ENCODE measurements around the gene NET1. TPM values are rescaled to one million over a fixed set of nuclear protein-coding genes. Genes with fewer than 3 reads are reported as not detected.

NET1 gene
- polyA plus RNA-seq, 2 of the 4 experiments (the other 2 are of a cell fraction), result 42.9 to 132 TPM

DNA sequence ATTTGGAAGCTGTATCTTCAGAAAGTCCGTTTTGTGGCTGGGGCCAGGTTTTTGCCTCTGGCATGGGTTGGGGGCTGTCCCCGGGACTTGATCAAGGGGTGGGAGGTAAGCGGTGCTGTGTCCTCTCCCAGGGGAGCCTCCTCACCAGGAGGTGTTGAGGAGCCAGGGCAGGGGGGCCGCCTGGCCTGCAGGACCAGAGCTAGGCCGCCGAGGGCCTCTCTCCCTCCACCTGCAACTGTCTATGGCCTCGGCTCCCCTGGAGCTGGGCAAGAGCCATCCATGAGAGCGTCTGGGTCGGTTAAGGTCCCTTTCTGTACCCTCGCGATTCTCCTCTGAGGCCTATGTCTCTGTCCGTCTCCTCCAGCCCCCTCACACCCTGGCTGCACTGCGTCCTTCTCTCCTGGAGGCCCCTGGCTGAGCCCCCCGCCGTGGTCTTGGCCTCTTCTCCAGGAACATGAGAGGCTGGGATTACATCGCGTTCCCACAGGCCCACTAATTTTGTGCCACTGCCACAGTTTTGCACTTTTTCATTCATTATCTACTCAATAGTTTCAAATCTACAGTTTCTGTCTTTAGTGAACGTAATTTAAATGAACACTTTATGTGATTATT lies 66.4 kb downstream of the NET1 start:
- 86% methylated on average over 18 of the region's 18 CpGs for WGBS (ENCODE audit: missing lambda C conversion rate)
- no peak overlapping the region for H3K27ac ChIP-seq
- POLR2A ChIA-PET, result no interaction called here
- DNase-seq (ENCODE audit: low read depth in 1 of 2, low spot score in 1 of 2) (no peak), ATAC-seq (no peak), FAIRE-seq (no peak)
- no peak overlapping the region for H3K4me2 ChIP-seq
- H3K4me3 ChIP-seq, result no peak overlapping the region
- CTCF ChIA-PET, result interaction anchor here (0.9 to 1.8 kb wide), 2 partner anchors 27 to 144 kb away, joined by 4 to 8 read pairs; no protein-coding TSS in a partner anchor
- TF ChIP-seq FOSB (CRISPR knock-in tag; IDR thresholded peaks at IDR 0.05) (no peak), MAZ (IDR thresholded peaks at IDR 0.05; ENCODE audit: borderline replicate concordance, low read depth, low read length) (no peak), POLR2AphosphoS2 (conservative IDR thresholded peaks at IDR 0.05; ENCODE audit: low read length) (no peak), BCL3 (IDR thresholded peaks at IDR 0.05) (no peak), ESRRA (IDR thresholded peaks at IDR 0.05; ENCODE audit: borderline replicate concordance, low read length) (no peak), FOSL2 (IDR thresholded peaks at IDR 0.05) (no peak), FOSL2 (CRISPR knock-in tag; IDR thresholded peaks at IDR 0.05) (no peak), RARB (CRISPR knock-in tag; IDR thresholded peaks at IDR 0.05) (no peak), ZFP36 (IDR thresholded peaks at IDR 0.05; ENCODE audit: borderline replicate concordance, partially characterized antibody) (no peak), RNF2 (IDR thresholded peaks at IDR 0.05; ENCODE audit: borderline replicate concordance, low read depth) (no peak), POLR2A (IDR thresholded peaks at IDR 0.05; ENCODE audit: low read length) (no peak), RCOR1 (IDR thresholded peaks at IDR 0.05; ENCODE audit: low read depth, low read length) (no peak), RAD21 (conservative IDR thresholded peaks at IDR 0.05 in 1 of 2, IDR thresholded peaks at IDR 0.05 in 1 of 2) (no peak), HOXB5 (CRISPR knock-in tag; IDR thresholded peaks at IDR 0.05) (no peak), EP300 (IDR thresholded peaks at IDR 0.05) (no peak), CEBPB (IDR thresholded peaks at IDR 0.05) (no peak), CBX8 (IDR thresholded peaks at IDR 0.05) (no peak), SREBF2 (IDR thresholded peaks at IDR 0.05) (no peak), PHF8 (IDR thresholded peaks at IDR 0.05; ENCODE audit: borderline replicate concordance, low read depth) (no peak)
- TF ChIP-seq, protein P1, sequence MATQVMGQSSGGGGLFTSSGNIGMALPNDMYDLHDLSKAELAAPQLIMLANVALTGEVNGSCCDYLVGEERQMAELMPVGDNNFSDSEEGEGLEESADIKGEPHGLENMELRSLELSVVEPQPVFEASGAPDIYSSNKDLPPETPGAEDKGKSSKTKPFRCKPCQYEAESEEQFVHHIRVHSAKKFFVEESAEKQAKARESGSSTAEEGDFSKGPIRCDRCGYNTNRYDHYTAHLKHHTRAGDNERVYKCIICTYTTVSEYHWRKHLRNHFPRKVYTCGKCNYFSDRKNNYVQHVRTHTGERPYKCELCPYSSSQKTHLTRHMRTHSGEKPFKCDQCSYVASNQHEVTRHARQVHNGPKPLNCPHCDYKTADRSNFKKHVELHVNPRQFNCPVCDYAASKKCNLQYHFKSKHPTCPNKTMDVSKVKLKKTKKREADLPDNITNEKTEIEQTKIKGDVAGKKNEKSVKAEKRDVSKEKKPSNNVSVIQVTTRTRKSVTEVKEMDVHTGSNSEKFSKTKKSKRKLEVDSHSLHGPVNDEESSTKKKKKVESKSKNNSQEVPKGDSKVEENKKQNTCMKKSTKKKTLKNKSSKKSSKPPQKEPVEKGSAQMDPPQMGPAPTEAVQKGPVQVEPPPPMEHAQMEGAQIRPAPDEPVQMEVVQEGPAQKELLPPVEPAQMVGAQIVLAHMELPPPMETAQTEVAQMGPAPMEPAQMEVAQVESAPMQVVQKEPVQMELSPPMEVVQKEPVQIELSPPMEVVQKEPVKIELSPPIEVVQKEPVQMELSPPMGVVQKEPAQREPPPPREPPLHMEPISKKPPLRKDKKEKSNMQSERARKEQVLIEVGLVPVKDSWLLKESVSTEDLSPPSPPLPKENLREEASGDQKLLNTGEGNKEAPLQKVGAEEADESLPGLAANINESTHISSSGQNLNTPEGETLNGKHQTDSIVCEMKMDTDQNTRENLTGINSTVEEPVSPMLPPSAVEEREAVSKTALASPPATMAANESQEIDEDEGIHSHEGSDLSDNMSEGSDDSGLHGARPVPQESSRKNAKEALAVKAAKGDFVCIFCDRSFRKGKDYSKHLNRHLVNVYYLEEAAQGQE (IDR thresholded peaks at IDR 0.05), result no peak
- peaks cover 3% of the 10 kb centered on the region; the same call in 1 of the 3 replicates for H3K4me1 ChIP-seq
- H3K9me3 ChIP-seq, result no peaks in the 10 kb centered on the region

DNA sequence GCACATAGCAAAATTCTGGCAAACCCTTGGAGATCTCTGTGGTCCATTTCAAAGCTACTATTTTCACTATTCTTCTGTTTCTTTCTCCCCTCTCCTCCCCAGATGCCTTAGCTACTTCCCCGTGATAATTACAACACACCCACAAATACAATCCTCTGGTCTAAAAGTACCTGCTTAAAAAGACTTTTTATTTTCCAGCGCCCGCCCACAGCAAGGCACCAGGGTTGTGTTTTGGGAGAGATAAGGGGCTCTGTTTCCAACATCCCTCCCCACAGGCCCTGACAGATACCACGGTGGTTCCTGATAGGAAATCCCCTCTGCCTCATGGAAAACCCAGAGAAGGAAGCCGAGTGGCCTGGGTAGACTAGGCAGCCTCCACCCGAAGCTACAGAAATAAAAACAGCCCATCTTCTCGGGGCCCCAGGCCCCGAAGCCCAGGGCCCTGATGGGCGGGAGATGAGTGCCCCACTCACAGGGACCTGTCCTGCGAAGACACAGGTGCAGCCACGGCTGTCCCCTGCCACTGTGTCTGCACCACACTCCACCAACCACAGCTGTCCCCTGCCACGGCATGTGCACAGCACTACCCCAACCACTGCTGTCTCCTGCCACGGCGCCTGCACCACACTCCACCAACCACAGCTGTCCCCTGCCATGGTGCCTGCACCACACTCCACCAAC lies 67.3 kb downstream of the NET1 start:
- POLR2A ChIA-PET, result no interaction called here

More for the DNA sequence above, 67.3 kb downstream of the NET1 start:
- DNase-seq (ENCODE audit: low read depth in 1 of 2, low spot score in 1 of 2) (no peak), ATAC-seq (no peak; a peak in 1 of 6 replicates), FAIRE-seq (no peak)
- 89% methylated on average over 13 of the region's 14 CpGs for WGBS (ENCODE audit: missing lambda C conversion rate)
- no peak for TF ChIP-seq EP300 (IDR thresholded peaks at IDR 0.05)
- no peak for TF ChIP-seq USF2 (IDR thresholded peaks at IDR 0.05)
- no peak for TF ChIP-seq CHD2 (IDR thresholded peaks at IDR 0.05; ENCODE audit: low read length, partially characterized antibody)
- CTCF ChIA-PET, result interaction anchor here (0.8 to 1.8 kb wide), 2 partner anchors 31 to 144 kb away, joined by 4 to 8 read pairs; no protein-coding TSS in a partner anchor
- peaks cover 3% of the 10 kb centered on the region; the same call in 1 of the 3 replicates for H3K4me1 ChIP-seq
- no peaks in the 10 kb centered on the region for H3K9me3 ChIP-seq
- H3K4me2 ChIP-seq, result no peak overlapping the region
- H3K4me3 ChIP-seq, result no peak overlapping the region
- no peak overlapping the region for H3K27ac ChIP-seq
